UCSD-AML1 (cell line): Measurements from ENCODE around the gene WNT11.

Experiments used
- DNase-seq: peaks from one replicate; lab custom pipeline; 2025; ENCODE audit not compliant: unreplicated experiment; lab: John Stamatoyannopoulos, UW

WNT11 gene

GRCh38 chr11:76177250-76177686 is 29.0 kb downstream of the WNT11 start:
- no peak for DNase-seq

GRCh38 chr11:76176463-76176862 is 29.8 kb downstream of the WNT11 start:
- DNase-seq, result no peak

- no peak for DNase-seq
Measured at GRCh38 chr11:76175783-76176182, 30.5 kb downstream of the WNT11 start.

DNA sequence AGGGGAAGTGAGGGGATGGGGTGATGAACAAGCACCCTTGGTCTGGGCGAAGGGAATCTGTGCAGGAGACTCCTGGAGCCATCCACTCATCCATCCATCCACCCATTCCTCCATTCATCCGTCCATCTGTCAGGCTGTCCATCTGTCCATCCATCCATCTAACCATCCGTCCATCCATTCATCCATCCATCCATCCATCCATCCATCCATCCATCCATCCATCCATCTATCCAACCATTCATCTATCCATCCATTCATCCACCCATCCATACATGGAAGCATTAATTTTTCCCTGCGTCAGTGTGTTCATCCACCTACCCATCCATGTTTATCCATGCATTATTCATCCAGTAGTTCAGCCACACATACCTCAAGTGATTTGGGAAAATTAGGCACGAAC is 32.0 kb downstream of the WNT11 start:
- no peak for DNase-seq

DNA sequence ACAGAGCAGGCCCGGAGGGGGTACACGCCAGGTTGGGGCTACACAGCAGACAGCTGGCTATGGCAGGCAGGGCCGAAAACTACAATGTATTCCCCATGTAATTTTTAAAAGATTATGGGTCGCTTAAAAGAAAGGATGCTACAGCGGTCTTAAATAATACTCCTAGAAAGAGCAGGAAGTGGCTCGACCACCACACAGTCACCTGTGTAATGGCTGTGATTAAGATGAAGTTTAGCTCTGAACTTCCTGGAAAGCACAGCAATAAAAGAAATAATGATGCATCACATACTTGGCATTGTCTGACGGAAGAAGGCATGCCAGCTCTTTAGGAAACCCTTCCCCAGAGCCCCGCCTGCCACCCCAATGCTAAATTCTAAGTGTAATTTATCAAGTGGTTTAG is 32.6 kb downstream of the WNT11 start:
- no peak for DNase-seq

- DNase-seq, result no peak
Measured at GRCh38 chr11:76172583-76172982, 33.7 kb downstream of the WNT11 start.

DNA sequence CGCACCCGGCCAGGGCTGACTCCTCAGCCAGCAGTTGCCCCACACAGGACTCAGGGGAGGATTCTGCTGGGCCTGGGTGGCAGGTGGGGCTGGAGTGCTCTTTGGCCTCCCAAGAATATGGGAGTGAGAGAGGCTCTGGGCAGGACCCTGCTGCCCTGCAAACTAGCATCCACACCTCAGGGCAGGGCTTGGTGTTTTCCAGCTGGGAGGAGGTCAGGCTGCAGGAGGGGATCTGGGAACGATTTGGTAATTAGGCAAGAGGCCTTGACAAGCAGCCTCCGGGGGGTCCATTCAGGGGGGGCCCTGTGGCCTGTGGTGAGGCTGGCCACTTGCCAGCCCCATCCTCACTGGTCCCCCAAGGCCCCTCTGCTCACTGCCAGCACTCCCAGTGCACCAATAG is 35.8 kb downstream of the WNT11 start:
- no peak for DNase-seq

DNA sequence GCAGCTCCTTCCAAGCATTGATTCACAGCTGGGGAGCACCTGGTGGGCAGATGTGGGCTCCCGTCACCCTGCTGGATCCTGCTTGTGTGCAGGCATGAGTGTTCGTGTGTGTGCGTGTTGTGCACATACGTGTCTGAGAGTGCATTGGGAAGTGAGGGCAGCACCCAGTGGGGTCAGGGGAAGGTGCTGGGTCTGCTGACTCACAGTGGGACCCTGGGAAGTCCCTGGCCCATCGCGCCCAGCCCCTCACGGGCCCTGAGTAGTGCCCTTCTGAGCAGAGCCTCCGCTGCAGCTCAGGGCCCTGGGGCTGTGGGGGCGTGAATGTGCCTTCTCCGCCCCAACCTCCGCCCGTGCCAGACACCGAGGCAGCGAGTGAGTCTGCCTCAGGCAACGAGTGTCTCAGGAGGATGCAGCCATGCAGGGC is 36.8 kb downstream of the WNT11 start:
- DNase-seq, result no peak

DNA sequence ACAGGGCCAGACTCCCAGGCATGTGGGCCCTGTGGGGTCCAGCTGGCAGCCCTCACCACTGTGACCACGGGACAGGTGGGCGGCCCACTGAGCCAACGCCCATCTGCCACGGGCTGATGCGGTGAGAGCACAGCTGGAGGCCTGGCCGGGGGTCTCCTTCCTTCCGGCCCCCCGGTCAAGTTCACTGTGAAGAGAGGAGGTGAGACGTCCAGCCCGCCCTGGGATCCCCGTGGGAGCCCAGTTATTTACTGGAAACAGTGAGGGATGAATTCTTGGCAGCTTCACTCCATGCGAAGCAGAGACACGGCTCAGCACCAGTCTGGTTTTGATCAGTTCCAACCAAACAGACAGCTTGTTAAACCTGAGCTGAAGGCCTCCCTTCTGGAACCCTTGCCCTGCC is 38.7 kb downstream of the WNT11 start:
- DNase-seq, result no peak

GRCh38 chr11:76166314-76166713 is 40.0 kb downstream of the WNT11 start:
- no peak for DNase-seq

- DNase-seq, result no peak
Measured at GRCh38 chr11:76164861-76165751, 41.2 kb downstream of the WNT11 start.

DNA sequence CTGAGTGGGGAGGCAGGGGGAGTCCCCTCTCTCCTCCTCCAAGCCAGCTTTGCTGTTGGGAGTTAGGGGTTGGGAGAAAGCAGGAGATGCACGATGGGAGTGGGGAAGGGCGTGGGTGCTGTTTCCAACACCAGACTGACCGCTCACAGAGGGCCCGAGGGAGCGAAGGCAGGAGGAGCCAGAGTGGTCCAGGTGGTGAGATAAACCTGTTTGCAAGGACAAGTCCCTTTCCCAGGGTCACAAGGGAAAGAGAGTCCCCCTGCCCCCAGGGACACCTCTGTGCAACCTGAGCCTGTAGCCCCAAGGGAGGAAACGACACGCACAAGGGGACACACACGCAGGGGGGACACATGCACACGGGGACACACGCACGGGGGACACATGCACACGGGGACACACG is 42.2 kb downstream of the WNT11 start:
- no peak for DNase-seq

DNA sequence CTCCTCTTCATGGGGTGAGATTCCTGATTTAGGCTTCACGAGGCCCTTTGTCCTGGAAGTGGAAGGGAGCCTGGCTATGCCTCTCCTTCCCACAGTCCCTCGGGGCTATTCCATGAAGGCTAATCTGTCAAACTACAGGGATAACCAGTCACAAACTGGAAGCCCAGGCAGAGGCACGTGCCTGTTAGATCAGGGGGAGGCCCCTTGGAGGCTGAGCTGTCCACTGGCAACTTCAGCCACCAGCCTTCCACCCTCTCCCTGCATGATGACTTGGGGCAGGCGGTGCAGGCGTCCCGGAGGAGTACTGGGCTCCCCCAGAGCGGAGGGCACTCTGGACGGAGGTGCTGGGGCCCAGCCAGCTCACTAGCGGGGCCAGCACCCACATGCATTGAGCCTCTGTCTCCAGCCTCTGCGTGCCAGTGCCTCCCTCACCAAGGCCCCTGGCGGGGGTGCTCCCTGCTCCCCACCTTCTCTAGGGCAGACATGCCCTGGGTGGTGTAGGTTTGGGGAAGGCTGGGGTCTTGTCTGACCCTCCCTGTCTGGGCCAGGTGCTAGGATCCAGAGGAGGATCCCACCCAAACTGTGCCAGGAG is 42.9 kb downstream of the WNT11 start:
- DNase-seq, result no peak

GRCh38 chr11:76162336-76163288 is 43.7 kb downstream of the WNT11 start:
- no peak for DNase-seq

DNA sequence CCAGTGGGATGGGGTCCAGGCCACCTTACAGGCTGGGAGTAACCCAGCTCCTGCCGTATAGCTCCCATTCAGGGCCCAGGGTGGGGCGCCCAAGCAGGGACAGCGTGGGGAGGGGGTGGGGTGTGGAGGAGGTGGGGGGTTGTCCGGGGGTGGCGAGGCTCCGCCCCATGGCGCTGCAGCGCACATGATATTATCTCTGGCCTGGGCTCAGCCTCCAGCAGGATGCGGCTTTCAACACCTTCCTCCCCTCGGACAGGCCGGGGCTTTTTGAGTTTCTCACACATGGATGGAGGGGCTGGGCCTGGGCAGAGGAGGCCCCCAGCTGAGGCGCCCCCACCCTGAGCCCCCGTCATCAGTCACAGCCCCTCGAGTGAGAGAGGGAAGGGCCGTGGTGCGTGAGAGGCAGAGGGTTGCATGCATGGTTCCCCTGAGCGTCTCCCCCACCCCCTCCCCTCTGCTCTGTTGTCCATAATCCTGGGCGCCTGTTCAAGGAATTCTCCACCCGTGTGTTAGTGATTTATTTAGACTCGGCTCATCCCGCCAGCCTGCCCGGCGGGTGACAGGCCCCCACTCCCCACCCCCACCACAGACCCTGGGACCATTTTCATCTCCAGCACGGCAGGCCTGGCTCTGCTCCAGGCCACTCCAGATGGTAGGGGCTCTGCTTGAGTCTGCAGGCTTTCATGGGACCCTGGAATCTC is 44.9 kb downstream of the WNT11 start:
- DNase-seq, result no peak

GRCh38 chr11:76160856-76161255 is 45.4 kb downstream of the WNT11 start:
- DNase-seq, result no peak

DNA sequence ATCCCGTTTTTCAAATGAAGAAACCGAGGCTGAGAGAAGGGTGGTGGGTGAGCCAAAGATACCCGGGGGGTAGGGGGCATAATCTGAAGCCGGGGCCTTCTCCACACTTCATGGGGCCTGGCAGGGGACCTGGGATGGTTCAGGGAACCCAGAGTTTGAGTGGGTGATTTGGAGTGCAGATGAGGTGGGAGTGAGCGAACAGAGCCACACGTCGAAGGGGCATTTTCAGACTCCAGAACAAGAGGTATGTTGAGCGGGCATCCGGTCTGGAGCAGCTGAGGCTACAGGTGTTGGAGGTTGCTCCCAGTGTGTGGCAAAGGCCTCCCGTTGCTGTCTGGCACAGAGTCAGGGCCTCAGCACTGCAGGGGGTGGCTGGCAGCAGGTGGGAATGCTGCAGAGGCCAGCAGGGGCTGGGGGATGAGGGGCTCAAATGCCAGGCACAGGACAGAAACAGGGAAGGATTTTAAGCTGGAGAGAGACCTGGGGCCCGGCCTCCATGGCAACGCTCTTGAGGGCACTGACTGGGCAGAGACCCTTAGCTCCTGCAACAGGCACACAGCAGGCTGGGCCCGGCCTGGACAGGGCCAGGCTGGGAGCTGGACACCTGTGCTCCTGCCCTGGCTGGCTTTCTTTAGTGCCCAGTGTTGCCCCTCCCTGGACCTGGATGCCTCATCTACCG is 46.2 kb downstream of the WNT11 start:
- no peak for DNase-seq

DNA sequence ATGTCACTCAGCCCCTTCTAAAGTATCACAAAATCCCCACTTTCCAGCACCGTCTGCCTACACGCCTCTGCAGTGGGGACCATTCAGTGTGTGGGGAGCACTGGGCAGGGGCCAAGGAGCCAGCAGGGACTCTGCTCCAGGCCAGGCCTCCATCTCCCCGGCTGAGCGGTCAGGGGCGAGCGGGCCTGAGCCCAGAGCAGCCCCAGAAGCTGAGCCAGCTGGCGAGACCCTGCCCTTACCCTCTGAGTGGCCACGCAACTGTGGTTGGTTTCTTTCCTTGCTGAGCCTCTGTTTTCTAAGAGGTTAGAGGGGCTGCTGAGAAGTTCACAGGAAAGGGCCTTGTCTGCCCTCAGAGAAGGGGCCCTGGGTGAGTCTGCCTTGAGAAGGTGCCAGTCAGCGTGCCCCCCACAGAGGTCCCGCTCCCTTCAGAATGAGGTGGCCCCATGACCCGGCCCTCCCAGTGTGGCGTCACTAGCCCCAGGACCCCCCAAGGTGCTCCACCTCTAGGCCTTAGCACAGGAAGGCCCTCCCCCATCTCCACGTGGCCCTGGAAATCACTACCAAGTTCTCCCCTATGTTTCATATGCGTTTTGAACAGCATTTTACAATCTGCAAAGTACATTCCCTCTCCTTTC is 46.9 kb downstream of the WNT11 start:
- DNase-seq, result no peak

- DNase-seq, result no peak
Measured at GRCh38 chr11:76158394-76159302, 47.7 kb downstream of the WNT11 start.
